ENCODE data around the gene CDH2.
A peak's percentile ranks its signal among the peaks of the same experiment; 100 is the strongest.

The CDH2 gene

DNA sequence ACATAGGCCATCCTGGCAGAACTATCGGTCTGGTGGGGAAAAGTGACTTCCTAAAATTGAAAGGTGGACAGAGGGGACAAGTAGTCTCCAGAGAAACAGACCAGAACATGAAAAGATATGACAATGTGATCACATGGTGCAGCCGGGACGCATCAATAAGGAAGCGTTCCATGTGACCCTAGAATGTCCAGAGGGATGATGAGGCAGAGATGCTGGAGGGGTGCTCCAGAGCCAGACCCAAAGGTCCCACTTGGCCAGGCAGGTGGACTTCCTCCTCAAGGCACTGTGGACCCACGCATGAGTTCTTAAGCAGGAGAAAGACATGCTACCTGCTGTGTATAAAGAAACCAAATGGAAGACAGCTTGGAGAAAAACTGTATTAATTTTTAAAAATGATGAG, 50.2 kb downstream of the CDH2 start:
- DNase-seq = no peak

DNA sequence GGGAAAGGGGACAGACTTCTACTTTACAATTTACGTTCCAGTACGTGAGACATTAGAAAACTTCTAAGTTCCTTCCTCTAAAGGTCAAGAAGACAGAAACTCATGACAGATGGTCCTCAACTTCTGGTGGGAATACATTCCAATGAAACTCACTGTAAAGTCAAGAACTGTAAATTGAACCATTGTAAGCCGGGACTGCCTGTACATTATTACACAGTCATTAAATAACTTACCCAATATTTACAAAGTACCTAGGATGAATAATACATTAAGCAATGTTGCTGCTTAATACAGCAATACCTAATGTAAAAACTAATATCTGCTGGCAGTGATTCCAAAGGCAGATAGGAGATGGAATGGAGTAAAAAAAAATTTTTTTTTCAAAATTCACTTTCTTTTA, 51.9 kb downstream of the CDH2 start:
- DNase-seq = no peak

- no peak for DNase-seq
These were observed 52.5 kb downstream of the CDH2 start for GRCh38 chr18:28124131-28125029.

GRCh38 chr18:28123401-28124030, 53.4 kb downstream of the CDH2 start:
- no peak for DNase-seq

- DNase-seq = no peak
These were observed 56.0 kb downstream of the CDH2 start for GRCh38 chr18:28120828-28121515.

DNA sequence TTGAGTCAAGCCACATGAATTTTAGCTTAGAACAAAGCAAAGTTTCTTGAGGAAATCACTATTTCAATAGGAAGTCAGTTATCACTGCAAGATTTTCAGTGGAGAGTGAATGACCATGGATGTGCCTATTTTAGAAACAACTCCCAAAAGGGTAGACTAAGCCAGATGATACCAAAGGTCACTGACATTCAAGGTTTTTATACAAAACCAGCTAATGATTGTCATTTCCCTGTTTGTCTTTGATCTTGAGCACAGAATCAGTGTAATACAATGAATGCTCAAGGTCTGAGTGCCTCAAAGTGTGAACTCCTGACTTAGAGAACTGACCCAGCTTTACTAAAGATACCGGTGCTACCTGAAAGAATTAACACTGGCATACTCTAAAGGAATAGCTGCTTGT, 60.5 kb downstream of the CDH2 start:
- DNase-seq = no peak

- peak; percentile 4 to 47 (median 19) for DNase-seq
These were observed 61.8 kb downstream of the CDH2 start for GRCh38 chr18:28115149-28115550.

DNA sequence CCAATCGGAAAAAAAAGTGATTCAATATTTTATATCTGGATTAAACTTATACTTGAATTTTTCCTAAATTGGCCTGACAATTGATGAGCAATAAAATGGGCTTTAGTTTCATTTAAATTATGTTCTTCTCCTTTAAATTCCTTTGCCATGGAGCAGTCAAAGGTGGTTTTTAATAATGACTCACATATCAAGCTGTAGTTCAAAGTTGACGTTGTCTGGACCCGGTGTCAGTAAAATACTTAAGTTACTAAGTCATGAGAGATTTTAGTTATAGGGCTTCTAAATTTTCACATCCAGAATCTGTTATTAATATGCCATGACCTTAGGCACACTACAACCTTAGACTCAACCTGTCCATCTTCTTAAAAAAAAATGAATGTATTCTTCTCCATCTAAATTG, 62.5 kb downstream of the CDH2 start:
- DNase-seq = no peak

GRCh38 chr18:28113271-28114029, 63.5 kb downstream of the CDH2 start:
- DNase-seq = no peak

- no peak for DNase-seq
These were observed 64.9 kb downstream of the CDH2 start for GRCh38 chr18:28112056-28112470.

DNA sequence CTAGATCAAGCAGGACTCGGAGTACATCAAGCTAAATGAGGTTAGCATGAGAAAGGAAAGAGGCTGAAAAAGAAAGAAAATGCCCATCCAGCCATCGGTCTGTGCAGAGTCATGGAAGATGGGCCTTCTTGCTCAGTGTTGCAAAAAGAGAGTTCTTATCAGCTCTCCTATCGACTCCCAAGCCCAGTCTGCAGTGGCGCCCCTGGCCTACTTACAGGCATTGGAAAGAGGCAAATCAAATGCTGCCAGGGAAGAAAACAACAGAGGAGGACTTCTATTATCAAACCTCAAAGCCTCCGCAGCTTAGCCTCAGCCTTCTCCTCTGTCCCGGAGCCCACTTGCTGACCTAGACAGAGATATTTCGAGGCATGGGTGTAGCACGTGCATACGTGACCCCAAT, 66.0 kb downstream of the CDH2 start:
- no peak for DNase-seq

- no peak for DNase-seq
These were observed 67.0 kb downstream of the CDH2 start for GRCh38 chr18:28109781-28110560.

GRCh38 chr18:28108814-28109213, 68.1 kb downstream of the CDH2 start:
- DNase-seq = no peak

DNA sequence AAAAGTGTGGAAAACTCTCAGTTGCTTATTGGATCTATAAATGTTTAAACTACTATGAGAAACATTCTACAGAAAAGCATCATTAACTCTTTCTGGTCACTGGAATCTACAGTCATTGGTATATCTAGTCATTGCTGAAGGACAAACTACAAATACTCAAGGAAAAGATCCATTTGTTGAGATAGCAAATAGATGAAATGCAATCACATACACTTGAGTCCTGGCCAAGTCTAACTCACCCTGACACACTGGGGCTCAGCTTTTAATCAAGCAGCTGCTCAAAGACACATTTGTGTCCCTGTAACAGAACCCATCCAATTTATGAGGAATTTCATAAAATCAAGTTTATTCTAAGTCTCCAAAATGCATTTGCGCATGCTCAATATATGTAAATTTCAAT, 68.7 kb downstream of the CDH2 start:
- DNase-seq = no peak

DNA sequence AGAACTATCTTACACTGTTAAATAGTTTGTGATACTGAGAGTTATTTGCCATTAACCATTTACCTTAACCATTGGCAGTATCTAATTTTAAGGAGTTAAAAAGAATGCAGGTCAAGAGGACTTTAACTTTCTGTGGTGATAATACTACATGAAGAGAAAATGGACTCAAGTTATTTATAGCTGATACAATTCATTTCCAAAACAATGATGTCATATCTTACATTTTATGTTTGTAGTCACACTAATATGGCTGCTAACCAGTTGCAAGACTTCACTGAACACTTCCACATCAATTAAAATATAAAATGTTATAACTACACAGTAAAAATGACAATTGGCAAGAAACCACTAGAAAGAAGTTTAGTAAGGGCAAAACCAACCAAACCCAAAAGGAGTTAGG, 77.7 kb downstream of the CDH2 start:
- no peak for DNase-seq

GRCh38 chr18:28095631-28096030, 81.3 kb downstream of the CDH2 start:
- no peak for DNase-seq

DNA sequence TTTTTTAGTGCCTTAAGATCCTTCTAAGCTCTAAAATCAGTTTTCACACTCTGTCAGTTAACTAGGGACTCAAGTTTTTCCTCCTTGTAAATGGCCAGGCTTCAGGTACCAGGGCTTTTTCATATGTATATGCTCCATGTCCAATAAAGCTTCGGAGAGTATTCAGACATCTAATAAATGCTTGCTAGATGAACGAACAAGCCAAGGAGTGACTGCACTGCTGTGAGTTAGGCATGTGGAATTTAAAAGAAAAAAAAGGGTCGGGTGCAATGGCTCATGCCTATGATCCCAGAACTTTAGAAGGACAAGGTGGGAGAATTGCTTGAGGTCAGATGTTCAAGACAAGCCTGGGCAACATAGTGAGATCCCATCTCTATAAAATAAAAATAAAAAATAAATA, 81.9 kb downstream of the CDH2 start:
- no peak for DNase-seq

- DNase-seq = no peak
These were observed 85.7 kb downstream of the CDH2 start for GRCh38 chr18:28091197-28091596.

DNA sequence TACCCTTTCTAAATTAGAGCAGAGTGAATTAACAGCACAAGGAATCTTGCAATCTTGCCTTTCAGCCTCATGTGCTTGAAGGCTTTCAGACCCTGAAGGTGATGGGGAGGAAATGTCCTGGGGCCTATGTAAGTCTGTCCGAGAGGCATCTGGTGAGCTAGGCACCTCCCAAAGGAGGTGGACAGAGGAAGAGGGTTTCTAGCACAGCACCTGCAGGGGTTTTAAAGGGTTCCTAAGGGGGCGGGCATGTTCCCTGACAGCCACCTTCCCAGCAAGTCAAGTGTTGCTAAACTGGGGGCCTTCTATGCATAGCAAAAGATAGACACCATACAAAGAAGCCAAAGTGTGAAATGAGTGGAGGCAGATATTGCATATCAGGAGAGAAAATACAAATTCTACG, 88.5 kb downstream of the CDH2 start:
- DNase-seq = no peak

- no peak for DNase-seq
These were observed 90.0 kb downstream of the CDH2 start for GRCh38 chr18:28086670-28087552.

DNA sequence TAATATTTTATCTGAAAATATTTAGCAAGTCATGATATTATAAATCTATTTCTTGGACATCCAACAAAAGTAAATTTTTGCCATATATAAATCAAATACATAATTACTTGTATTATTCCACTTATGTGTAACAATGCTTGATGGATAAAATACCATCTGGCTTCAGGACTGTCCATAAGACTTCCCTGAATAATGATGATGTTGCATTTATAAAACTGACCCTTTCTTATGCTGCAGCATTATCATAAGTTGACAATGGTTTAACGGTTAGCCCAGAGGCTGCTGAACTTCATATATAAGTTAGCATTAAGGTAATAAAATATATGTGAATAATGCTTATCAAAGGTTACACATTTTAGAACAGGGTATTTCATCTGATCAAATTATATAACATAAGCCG, 95.4 kb downstream of the CDH2 start:
- no peak for DNase-seq

All from suppressor macrophage treated with lipopolysaccharide for 1 hour (primary cell).